ENCODE results near the gene TM9SF4.

DNA sequence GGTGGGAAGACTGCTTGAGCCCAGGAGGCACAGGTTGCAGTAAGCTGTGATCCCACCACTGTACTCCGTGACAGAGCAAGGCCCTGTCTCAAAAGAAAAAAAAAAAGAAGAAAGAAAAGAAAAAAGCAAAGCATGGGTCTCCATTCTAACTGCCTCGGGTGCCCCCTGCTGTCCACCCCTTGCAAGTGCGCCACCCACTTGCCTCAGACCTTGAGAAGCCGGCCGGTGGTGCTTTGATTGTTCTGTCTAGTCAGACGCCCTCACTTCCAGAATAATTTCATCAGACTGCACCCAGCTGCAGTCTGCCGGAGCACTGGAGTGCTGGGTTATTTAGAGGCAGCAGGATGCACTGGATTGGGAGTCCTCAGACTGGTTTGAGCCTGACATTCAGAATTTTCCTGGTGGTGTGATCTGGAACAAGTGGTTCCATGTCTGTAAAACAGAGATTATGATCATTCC is 17.6 kb upstream of the TM9SF4 start:
- TF ChIP-seq, protein P1, sequence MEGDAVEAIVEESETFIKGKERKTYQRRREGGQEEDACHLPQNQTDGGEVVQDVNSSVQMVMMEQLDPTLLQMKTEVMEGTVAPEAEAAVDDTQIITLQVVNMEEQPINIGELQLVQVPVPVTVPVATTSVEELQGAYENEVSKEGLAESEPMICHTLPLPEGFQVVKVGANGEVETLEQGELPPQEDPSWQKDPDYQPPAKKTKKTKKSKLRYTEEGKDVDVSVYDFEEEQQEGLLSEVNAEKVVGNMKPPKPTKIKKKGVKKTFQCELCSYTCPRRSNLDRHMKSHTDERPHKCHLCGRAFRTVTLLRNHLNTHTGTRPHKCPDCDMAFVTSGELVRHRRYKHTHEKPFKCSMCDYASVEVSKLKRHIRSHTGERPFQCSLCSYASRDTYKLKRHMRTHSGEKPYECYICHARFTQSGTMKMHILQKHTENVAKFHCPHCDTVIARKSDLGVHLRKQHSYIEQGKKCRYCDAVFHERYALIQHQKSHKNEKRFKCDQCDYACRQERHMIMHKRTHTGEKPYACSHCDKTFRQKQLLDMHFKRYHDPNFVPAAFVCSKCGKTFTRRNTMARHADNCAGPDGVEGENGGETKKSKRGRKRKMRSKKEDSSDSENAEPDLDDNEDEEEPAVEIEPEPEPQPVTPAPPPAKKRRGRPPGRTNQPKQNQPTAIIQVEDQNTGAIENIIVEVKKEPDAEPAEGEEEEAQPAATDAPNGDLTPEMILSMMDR (IDR thresholded peaks at IDR 0.05) = peak; percentile 64 to 95 (median 68)
- TF ChIP-seq EP300 (IDR thresholded peaks at IDR 0.05) = no peak

All from upper lobe of left lung (tissue), 4 donors.